H1 (cell line): ENCODE results near the gene GNAS. TPM values are rescaled to one million over a fixed set of nuclear protein-coding genes. Genes with fewer than 3 reads are reported as not detected.

ENCODE experiments used
- CTCF ChIA-PET: fragments of 300-600 bp; sonication (Branson Sonifier 250); formaldehyde crosslinking; loops from one replicate; lab custom pipeline; 2021; ENCODE audit not compliant: partially characterized antibody; lab: Charles Lee
- POLR2A ChIA-PET: fragments of 300-600 bp; sonication (Branson Sonifier 250); formaldehyde crosslinking; loops from one replicate; lab custom pipeline; 2021; ENCODE audit warnings: inconsistent platforms; ENCODE audit not compliant: partially characterized antibody; lab: Charles Lee
- DNase-seq, 2 experiments: peaks; one replicate each; pipeline versions ENCODE4 v3.0.0 to v3.0.0-alpha.2; 2010 to 2022; ENCODE audit warnings: low spot score in 2 of 2, low read depth in 1 of 2, mixed read lengths in 1 of 2
- FAIRE-seq: peaks from 2 replicates; lab custom pipeline; 2011; peaks lifted over from hg19 to GRCh38; lab: Jason Lieb, UNC
- H2AFZ ChIP-seq: 2 replicates; pipeline ENCODE4 v1.8.1; 2012; ENCODE audit warnings: low read length, inconsistent platforms
- H2AK5ac ChIP-seq: 2 replicates; pipeline ENCODE4 v1.6.1; 2013; ENCODE audit warnings: low read depth, low read length
- H2BK120ac ChIP-seq: replicated peaks from 2 replicates; pipeline ENCODE3; 2013; ENCODE audit warnings: low read depth, low read length, inconsistent platforms
- H2BK12ac ChIP-seq: 2 replicates; pipeline ENCODE4 v1.6.1; 2013; ENCODE audit warnings: low read depth, low read length
- H2BK15ac ChIP-seq: 2 replicates; pipeline ENCODE4 v1.6.1; 2013; ENCODE audit warnings: low read length
- H2BK20ac ChIP-seq: 2 replicates; pipeline ENCODE4 v1.6.1; 2013; ENCODE audit warnings: low read length
- H2BK5ac ChIP-seq: 2 replicates; pipeline ENCODE4 v1.6.1; 2013; ENCODE audit warnings: low read depth, low read length
- H3K14ac ChIP-seq: 2 replicates; pipeline ENCODE4 v1.6.1; 2013; ENCODE audit warnings: inconsistent platforms; ENCODE audit not compliant: insufficient read length
- H3K18ac ChIP-seq: 2 replicates; pipeline ENCODE4 v1.6.1; 2013; ENCODE audit warnings: low read length; ENCODE audit errors: extremely low read depth
- H3K23ac ChIP-seq: 2 replicates; pipeline ENCODE4 v1.6.1; 2013; ENCODE audit warnings: inconsistent platforms; ENCODE audit not compliant: insufficient read length
- H3K23me2 ChIP-seq: 2 replicates; pipeline ENCODE4 v1.6.1; 2013; ENCODE audit warnings: low read depth, low read length
- H3K27ac ChIP-seq: 2 replicates; pipeline ENCODE4 v1.6.1; 2011; ENCODE audit warnings: low read depth, low read length, inconsistent platforms
- H3K27me3 ChIP-seq, 4 experiments: replicated peaks in 1 of 4; 1 replicate in 1 of 4; 2 replicates in 3 of 4; pipeline versions ENCODE4 v1.6.1 to v1.8.1; 2011 to 2013; ENCODE audit warnings: low read length in 3 of 4, mild to moderate bottlenecking in 3 of 4, inconsistent platforms in 2 of 4, mixed read lengths in 2 of 4, moderate library complexity in 1 of 4; ENCODE audit not compliant: control insufficient read depth in 3 of 4, insufficient read depth in 3 of 4; ENCODE audit errors: extremely low read depth in 1 of 4
- H3K36me3 ChIP-seq, 4 experiments: 2 replicates each; pipeline versions ENCODE4 v1.6.1 to v1.8.1; 2011 to 2013; ENCODE audit warnings: mild to moderate bottlenecking in 4 of 4, low read length in 3 of 4, moderate library complexity in 2 of 4, control low read depth in 1 of 4, inconsistent platforms in 1 of 4; ENCODE audit not compliant: insufficient read depth in 4 of 4, control insufficient read depth in 2 of 4
- H3K4ac ChIP-seq: replicated peaks from 2 replicates; pipeline ENCODE3; 2013; ENCODE audit warnings: low read length, low read depth, mixed read lengths, inconsistent platforms; ENCODE audit not compliant: insufficient read length
- H3K4me1 ChIP-seq, 4 experiments: replicated peaks in 1 of 4; 1 replicate in 1 of 4; 2 replicates in 3 of 4; pipeline versions ENCODE4 v1.6.1 to v1.8.1; 2011 to 2013; ENCODE audit warnings: low read length in 3 of 4, inconsistent platforms in 2 of 4, mixed read lengths in 1 of 4; ENCODE audit not compliant: insufficient read depth in 4 of 4, control insufficient read depth in 3 of 4
- H3K4me2 ChIP-seq, 2 experiments: 2 replicates each; pipeline versions ENCODE4 v1.6.1 to v1.8.1; 2011 to 2013; ENCODE audit warnings: low read depth in 2 of 2, low read length in 2 of 2, control low read depth in 1 of 2, inconsistent platforms in 1 of 2, mild to moderate bottlenecking in 1 of 2; ENCODE audit not compliant: insufficient read depth in 1 of 2
- H3K4me3 ChIP-seq, 4 experiments: fragments of 200-600, 300-600 bp in 1 of 4; sonication (generic), shearing (Covaris generic), sonication (Bioruptor Twin) in 1 of 4; 2 replicates each; pipeline versions ENCODE4 v1.5.1 to v1.8.1; 2011 to 2016; ENCODE audit warnings: low read length in 4 of 4, low read depth in 3 of 4, control low read depth in 2 of 4, inconsistent platforms in 2 of 4, mild to moderate bottlenecking in 2 of 4, mixed read lengths in 1 of 4, moderate library complexity in 1 of 4; ENCODE audit not compliant: insufficient read depth in 2 of 4; ENCODE audit errors: extremely low read depth in 1 of 4
- H3K56ac ChIP-seq: replicated peaks from 2 replicates; pipeline ENCODE3; 2013; ENCODE audit warnings: low read depth, mild to moderate bottlenecking, mixed read lengths, low read length, inconsistent platforms; ENCODE audit not compliant: insufficient read length
- H3K79me1 ChIP-seq: 2 replicates; pipeline ENCODE4 v1.6.1; 2013; ENCODE audit warnings: low read depth, low read length, control low read depth
- H3K79me2 ChIP-seq, 2 experiments: 2 replicates each; pipeline versions ENCODE4 v1.6.1 to v1.8.1; 2012 to 2013; ENCODE audit warnings: low read length in 2 of 2, mild to moderate bottlenecking in 2 of 2, inconsistent platforms in 1 of 2; ENCODE audit not compliant: insufficient read depth in 2 of 2, control insufficient read depth in 1 of 2
- H3K9ac ChIP-seq, 4 experiments: replicated peaks in 1 of 4; 1 replicate in 1 of 4; 2 replicates in 3 of 4; pipeline versions ENCODE4 v1.6.1 to v1.8.1; 2011 to 2013; ENCODE audit warnings: low read depth in 3 of 4, low read length in 3 of 4, control low read depth in 2 of 4, mild to moderate bottlenecking in 2 of 4, moderate library complexity in 2 of 4, inconsistent platforms in 1 of 4; ENCODE audit errors: extremely low read depth in 1 of 4
- H3K9me3 ChIP-seq, 2 experiments: 2 replicates each; pipeline versions ENCODE4 v1.6.1 to v1.8.1; 2012 to 2013; ENCODE audit warnings: mild to moderate bottlenecking in 2 of 2, moderate library complexity in 2 of 2, control low read depth in 1 of 2, inconsistent platforms in 1 of 2, low read depth in 1 of 2, low read length in 1 of 2, mixed read lengths in 1 of 2; ENCODE audit not compliant: insufficient read depth in 2 of 2
- H4K20me1 ChIP-seq, 2 experiments: replicated peaks in 1 of 2; 2 replicates each; pipeline versions ENCODE3 to v1.8.1; 2011 to 2013; ENCODE audit warnings: inconsistent platforms in 2 of 2, low read length in 2 of 2, mild to moderate bottlenecking in 1 of 2; ENCODE audit not compliant: insufficient read depth in 2 of 2, control insufficient read depth in 1 of 2
- H4K5ac ChIP-seq: 2 replicates; pipeline ENCODE4 v1.6.1; 2013; ENCODE audit warnings: low read length, low read depth, mixed read lengths, inconsistent platforms; ENCODE audit not compliant: insufficient read length
- H4K8ac ChIP-seq: 2 replicates; pipeline ENCODE4 v1.8.0; 2013; ENCODE audit warnings: mild to moderate bottlenecking, moderate library complexity, low read length, inconsistent platforms; ENCODE audit not compliant: insufficient read depth; ENCODE audit errors: extremely low read depth
- H4K91ac ChIP-seq: replicated peaks from 2 replicates; pipeline ENCODE3; 2013; ENCODE audit warnings: low read length, mixed read lengths, inconsistent platforms; ENCODE audit not compliant: insufficient read length
- BCL11A ChIP-seq, 2 experiments: IDR thresholded peaks; one replicate each; pipeline ENCODE4 v1.6.1; 2011; ENCODE audit warnings: low read depth in 2 of 2, low read length in 2 of 2, mild to moderate bottlenecking in 2 of 2
- CBX5 ChIP-seq: fragments of 300-800, 300-1000 bp; sonication (generic); IDR thresholded peaks from 2 replicates; pipeline ENCODE4 v1.7.1; 2016; ENCODE audit warnings: antibody characterized with exemption, low read length, low read depth
- SRF ChIP-seq: IDR thresholded peaks from 2 replicates; pipeline ENCODE4 v1.6.1; 2011; ENCODE audit warnings: mild to moderate bottlenecking, low read depth, low read length, moderate library complexity
- WGBS, 2 experiments: shearing (Covaris generic) in 1 of 2; methylation state at CpG; one replicate each; pipeline versions ENCODE4 v1.1.6 to v1.1.7; 2013 to 2015; ENCODE audit warnings: low lambda C conversion rate in 2 of 2, mixed read lengths in 2 of 2, inconsistent platforms in 1 of 2, low coverage in 1 of 2, missing lambda C conversion rate in 1 of 2; ENCODE audit not compliant: insufficient replicate concordance in 2 of 2, insufficient coverage in 1 of 2, insufficient read length in 1 of 2; ENCODE audit errors: extremely low coverage in 1 of 2, missing lambda C conversion rate in 1 of 2; 5-methylcytosine and 5-hydroxymethylcytosine counted together
- polyA plus RNA-seq, 7 experiments: library from polyadenylated mRNA; depleted of rRNA in 3 of 7; stranded (reverse) in 5 of 7; unstranded in 2 of 7; fragments of >200 nt in 5 of 7; fragments of 200-250 nt in 2 of 7; gene quantifications; 1 replicate in 5 of 7; 2 replicates in 1 of 7; 4 replicates in 1 of 7; pipeline versions ENCODE4 v1.2.1 to v1.2.3, GENCODE V29; 2011 to 2013; ENCODE audit warnings: missing spikeins in 2 of 7, mixed read lengths in 2 of 7
- total RNA-seq: library from RNA; stranded (reverse); fragmentation: NEBNext Ultra II Directional; extraction: Animal tissue kit (Norgen Biotek cat#: 25700); gene quantifications from 2 replicates; pipeline ENCODE4 v1.2.1, GENCODE V29; 2021

The GNAS gene
- total and polyA plus RNA-seq, 2 of the 8 experiments (the other 6 are each of a cell fraction or from before 2014, with no cell fraction given) = 989 to 1,613 TPM

DNA sequence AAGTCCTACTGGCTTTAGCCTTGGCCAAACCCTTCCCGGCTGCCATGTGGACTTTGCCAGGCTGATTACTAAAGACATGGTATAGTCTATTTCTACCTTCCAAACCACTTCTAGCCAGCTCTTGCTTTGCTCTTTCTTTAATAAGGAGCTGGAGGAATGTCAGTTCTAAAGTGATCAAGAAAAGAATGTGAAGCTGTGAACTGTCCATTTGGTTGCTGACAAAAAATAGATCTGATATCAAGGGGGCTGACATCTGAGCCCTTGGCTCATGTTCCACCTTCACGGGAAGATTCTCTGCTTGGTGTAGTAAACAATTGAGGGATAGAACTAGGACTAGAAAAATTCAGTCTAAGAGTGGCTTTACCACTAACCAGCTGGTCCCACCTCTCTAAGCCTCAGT, 24.4 kb upstream of the GNAS start:
- CTCF ChIA-PET = interaction anchor here (0.9 to 3.6 kb wide), 4 partner anchors 10 to 43 kb away, joined by 3 to 18 read pairs (median 3); no protein-coding TSS in a partner anchor
- Histone ChIP-seq H4K8ac (no peak overlapping the region), H2BK15ac (no peak overlapping the region), H2AFZ (no peak overlapping the region), H3K4me1 (0 out of 7 replicates have a peak, but pooled peaks cover 0 to 2% (median 0%) of the 10 kb centered on the region in 4 experiments), H2BK20ac (no peak overlapping the region), H3K36me3 (peaks cover 0 to 39% (median 9%) of the 10 kb centered on the region in 4 experiments; a peak in 6 of 8 replicates), H3K79me1 (peaks cover 6% of the 10 kb centered on the region), H4K5ac (no peak overlapping the region), H3K9me3 (no peaks in the 10 kb centered on the region), H3K4me2 (no peak overlapping the region), H3K79me2 (peaks cover 10 to 75% of the 10 kb centered on the region in 2 experiments), H3K27me3 (no peaks in the 10 kb centered on the region), H3K27ac (no peak overlapping the region), H4K91ac (no peak overlapping the region), H3K4ac (no peak overlapping the region), H3K56ac (no peak overlapping the region), H3K14ac (no peak overlapping the region), H3K18ac (no peak overlapping the region), H4K20me1 (peaks cover 7 to 20% of the 10 kb centered on the region in 2 experiments), H3K9ac (no peak overlapping the region), H2BK5ac (no peak overlapping the region), H3K23me2 (peaks cover 8% of the 10 kb centered on the region; the same call in 1 of the 2 replicates), H3K23ac (no peak overlapping the region), H2BK12ac (no peak overlapping the region), H2AK5ac (no peak overlapping the region), H2BK120ac (no peak overlapping the region), H3K4me3 (no peak overlapping the region)
- FAIRE-seq (no peak), DNase-seq (no peak)
- 93% methylated on average over 2 of the region's 2 CpGs; no CpG with 5 or more reads in 1 of the 2 experiments for WGBS, 2 experiments
- POLR2A ChIA-PET = interaction anchor here (0.7 to 6.2 kb wide), 12 partner anchors 8 to 123 kb away, joined by 3 to 64 read pairs (median 4); no protein-coding TSS in a partner anchor
- TF ChIP-seq SRF (no peak), CBX5 (no peak), BCL11A (IDR thresholded peaks at IDR 0.05; ENCODE audit: low read depth in 2 of 2, low read length in 2 of 2) (no peak)
